ENCODE results near the gene ALOX15B. TPM values are rescaled to one million over a fixed set of nuclear protein-coding genes. Genes with fewer than 3 reads are reported as not detected.

Gene ALOX15B
- total and polyA plus RNA-seq, 11 donors = 0.07 to 2.2 (median 0.23) TPM; not detected in 4

DNA sequence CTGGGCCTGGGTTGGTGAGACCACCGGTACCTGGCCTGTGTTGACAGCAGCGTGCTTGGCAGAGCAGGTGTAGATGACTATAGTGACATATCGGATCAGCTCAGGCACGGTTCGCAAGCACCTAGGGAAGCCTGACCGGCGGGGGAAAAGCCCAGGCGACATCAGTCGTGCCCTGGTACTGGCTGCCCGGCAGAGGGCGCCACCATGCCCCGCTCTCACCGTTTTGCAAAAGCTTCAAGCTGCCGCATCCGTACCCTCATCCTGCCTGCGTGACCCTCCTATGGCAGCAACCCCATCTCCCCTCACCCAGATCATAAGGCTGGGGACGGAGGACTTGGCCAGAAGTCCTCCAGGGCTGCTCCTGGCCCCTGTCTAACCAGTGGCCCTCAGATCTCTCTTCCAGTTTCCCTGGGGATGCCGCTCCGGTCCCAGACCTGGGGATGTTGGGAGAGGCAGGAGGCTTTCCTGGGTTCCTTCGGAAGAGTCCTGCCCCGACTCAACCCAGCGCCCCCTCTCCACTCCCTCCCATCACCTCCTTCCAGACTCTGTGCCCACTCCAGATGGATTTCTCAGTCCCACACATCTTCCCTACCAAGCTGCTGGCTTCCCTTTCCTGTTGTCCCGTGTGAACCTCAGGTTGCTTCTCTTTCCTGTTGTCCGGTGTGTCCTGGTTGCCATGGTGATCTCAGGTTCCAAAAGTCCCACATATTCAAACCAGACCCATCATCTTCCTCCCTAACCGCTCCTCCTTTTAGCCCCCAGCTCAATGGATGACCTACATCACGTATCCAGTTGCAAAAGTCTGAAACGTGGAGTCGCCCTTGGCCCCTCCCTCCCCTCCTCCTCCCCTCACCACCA, 35.0 kb downstream of the ALOX15B start:
- DNase-seq (peak; percentile 57 to 87 (median 66)), ATAC-seq (peak in 3 of 4 donors; percentile 55 to 79 (median 78))
- Histone ChIP-seq H3K27me3 (peaks cover 28 to 84% (median 72%) of the 10 kb centered on the region in 9 donors), H3K4me1 (peaks cover 0 to 31% (median 16%) of the 10 kb centered on the region in 12 donors), H3K4me3 (peak overlapping the region in 2 of 12 donors; percentile 6 to 34), H3K36me3 (no peaks in the 10 kb centered on the region), H3K9me3 (no peaks in the 10 kb centered on the region), H3K27ac (no peak overlapping the region)
- intact Hi-C loops (cut with DNase I) = loop anchor here in 3 of 10 donors (5.0 kb wide), 2 partner anchors 33 to 228 kb away; no protein-coding TSS in a partner anchor
- TF ChIP-seq POLR2A (IDR thresholded peaks at IDR 0.05) = no peak
- TF ChIP-seq, protein P1, sequence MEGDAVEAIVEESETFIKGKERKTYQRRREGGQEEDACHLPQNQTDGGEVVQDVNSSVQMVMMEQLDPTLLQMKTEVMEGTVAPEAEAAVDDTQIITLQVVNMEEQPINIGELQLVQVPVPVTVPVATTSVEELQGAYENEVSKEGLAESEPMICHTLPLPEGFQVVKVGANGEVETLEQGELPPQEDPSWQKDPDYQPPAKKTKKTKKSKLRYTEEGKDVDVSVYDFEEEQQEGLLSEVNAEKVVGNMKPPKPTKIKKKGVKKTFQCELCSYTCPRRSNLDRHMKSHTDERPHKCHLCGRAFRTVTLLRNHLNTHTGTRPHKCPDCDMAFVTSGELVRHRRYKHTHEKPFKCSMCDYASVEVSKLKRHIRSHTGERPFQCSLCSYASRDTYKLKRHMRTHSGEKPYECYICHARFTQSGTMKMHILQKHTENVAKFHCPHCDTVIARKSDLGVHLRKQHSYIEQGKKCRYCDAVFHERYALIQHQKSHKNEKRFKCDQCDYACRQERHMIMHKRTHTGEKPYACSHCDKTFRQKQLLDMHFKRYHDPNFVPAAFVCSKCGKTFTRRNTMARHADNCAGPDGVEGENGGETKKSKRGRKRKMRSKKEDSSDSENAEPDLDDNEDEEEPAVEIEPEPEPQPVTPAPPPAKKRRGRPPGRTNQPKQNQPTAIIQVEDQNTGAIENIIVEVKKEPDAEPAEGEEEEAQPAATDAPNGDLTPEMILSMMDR (IDR thresholded peaks at IDR 0.05) = peak; percentile 71 to 97 (median 88)
- WGBS, 4 donors = 4 to 6% (median 5%) methylated on average over 24 to 28 of the region's 28 CpGs

GRCh38 chr17:8074554-8074953, 35.7 kb downstream of the ALOX15B start:
- H3K4me3 ChIP-seq = no peak overlapping the region
- no peaks in the 10 kb centered on the region for H3K36me3 ChIP-seq
- ATAC-seq (no peak), DNase-seq (no peak)
- H3K27ac ChIP-seq = no peak overlapping the region
- intact Hi-C loops (cut with DNase I) = loop anchor here in 3 of 10 donors (5.0 kb wide), 2 partner anchors 33 to 228 kb away; no protein-coding TSS in a partner anchor
- no peaks in the 10 kb centered on the region for H3K9me3 ChIP-seq
- H3K4me1 ChIP-seq = peaks cover 0 to 30% (median 20%) of the 10 kb centered on the region in 12 donors
- no peak for TF ChIP-seq POLR2A (IDR thresholded peaks at IDR 0.05)
- TF ChIP-seq, protein P1 (IDR thresholded peaks at IDR 0.05) = no peak
- H3K27me3 ChIP-seq = peaks cover 28 to 91% (median 79%) of the 10 kb centered on the region in 9 donors
- WGBS, 4 donors = 43 to 52% (median 48%) methylated on average over 7 of the region's 7 CpGs

GRCh38 chr17:8075081-8075480, 36.2 kb downstream of the ALOX15B start:
- DNase-seq (no peak), ATAC-seq (no peak)
- Histone ChIP-seq H3K36me3 (no peaks in the 10 kb centered on the region), H3K9me3 (no peaks in the 10 kb centered on the region), H3K27me3 (peaks cover 28 to 94% (median 81%) of the 10 kb centered on the region in 9 donors), H3K4me3 (no peak overlapping the region), H3K27ac (no peak overlapping the region), H3K4me1 (peaks cover 0 to 33% (median 24%) of the 10 kb centered on the region in 12 donors)
- intact Hi-C loops (cut with DNase I) = no loop called here
- 83 to 91% (median 89%) methylated on average over 3 of the region's 3 CpGs for WGBS, 4 donors
- TF ChIP-seq, protein P1 (IDR thresholded peaks at IDR 0.05) = no peak
- TF ChIP-seq POLR2A (IDR thresholded peaks at IDR 0.05) = no peak
